ENCODE results near the gene TOLLIP. TPM values are rescaled to one million over a fixed set of nuclear protein-coding genes. Genes with fewer than 3 reads are reported as not detected.

TOLLIP gene
- total and polyA plus RNA-seq, 9 of the 15 experiments (the other 6 are each of a cell fraction or from before 2014, with no cell fraction given): 0.23 to 22.8 (median 7.1) TPM

DNA sequence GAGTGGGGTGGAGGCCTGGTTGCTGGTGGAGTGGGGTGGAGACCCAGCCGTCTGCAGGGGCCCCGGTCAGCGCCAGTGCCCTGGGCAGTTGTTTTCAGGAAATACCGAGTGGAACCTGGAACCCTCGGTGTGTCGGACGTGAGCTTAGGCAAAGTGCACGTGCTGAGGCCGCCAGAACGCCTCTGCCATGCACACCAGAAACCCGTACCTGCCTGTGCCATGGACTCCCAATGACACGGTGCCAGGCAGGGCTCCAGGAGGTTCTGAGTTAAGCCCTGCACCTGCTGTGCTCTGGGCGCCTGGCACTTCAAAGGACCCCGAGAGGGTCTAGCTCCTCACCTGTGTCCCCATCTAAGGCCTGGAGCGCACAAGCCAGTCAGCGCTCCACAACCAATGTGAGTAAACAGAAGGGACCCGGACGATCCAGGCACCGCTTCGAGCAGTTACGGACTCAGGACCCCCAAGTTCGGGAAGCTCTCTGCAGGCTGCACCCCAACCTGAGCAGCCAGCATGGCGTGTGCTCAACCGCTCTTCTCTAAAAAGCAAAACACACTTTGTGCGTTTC, 12.3 kb downstream of the TOLLIP start:
- in situ Hi-C loops (cut with MboI) (no loop called here), intact Hi-C loops (cut with micrococcal nuclease) (no loop called here)
- Histone ChIP-seq H4K20me1 (replicated peaks; ENCODE audit: control insufficient read depth, insufficient read depth, low read length) (peaks cover 3% of the 10 kb centered on the region), H3K4me1 (replicated peaks in 1 of 2; ENCODE audit: control insufficient read depth in 2 of 2, insufficient read depth in 2 of 2, low read length in 2 of 2) (peaks cover 0 to 27% of the 10 kb centered on the region in 2 experiments; a peak in 3 of 5 replicates), H3K9me3 (replicated peaks; ENCODE audit: control insufficient read depth, insufficient read depth, low read depth, low read length) (no peaks in the 10 kb centered on the region), H2AFZ (ENCODE audit: low read depth, low read length) (no peak overlapping the region), H3K4me2 (ENCODE audit: insufficient read depth, low read length) (no peak overlapping the region), H3K36me3 (ENCODE audit: control insufficient read depth, insufficient read depth, low read length) (peaks cover 15% of the 10 kb centered on the region; the same call in 2 of the 3 replicates), H3K4me3 (no peak overlapping the region), H3K27me3 (ENCODE audit: control insufficient read depth in 2 of 2, insufficient read depth in 2 of 2, low read length in 2 of 2) (no peaks in the 10 kb centered on the region), H3K79me2 (ENCODE audit: control insufficient read depth, insufficient read depth, low read length) (peaks cover 26% of the 10 kb centered on the region), H3K9ac (ENCODE audit: insufficient read depth in 1 of 2, low read depth in 2 of 2, low read length in 2 of 2) (no peak overlapping the region), H3K9me1 (ENCODE audit: control insufficient read depth, insufficient read depth, low read length) (no peaks in the 10 kb centered on the region), H3K27ac (ENCODE audit: extremely low read depth, low read depth, low read length) (no peak overlapping the region)
- FAIRE-seq (no peak), ATAC-seq (no peak), DNase-seq (ENCODE audit: extremely low read depth in 1 of 4, low spot score in 3 of 4) (no peak)
- BruUV-seq (replicated peaks): no TSS peak
- ChIA-PET POLR2A (no interaction called here), CTCF (ENCODE audit: low intra/inter-chr PET ratio) (no interaction called here)
- 97% methylated on average over 17 of the region's 25 CpGs for WGBS (ENCODE audit: insufficient coverage, low coverage, missing lambda C conversion rate)
- no peak for TF ChIP-seq ZNF589 (CRISPR knock-in tag; IDR thresholded peaks at IDR 0.05; ENCODE audit: low read depth)
- 0 out of 2 replicates have a peak, but pooled peaks have one; percentile 6 for TF ChIP-seq RBFOX2 (IDR thresholded peaks at IDR 0.05; ENCODE audit: low read depth, low read length)

DNA sequence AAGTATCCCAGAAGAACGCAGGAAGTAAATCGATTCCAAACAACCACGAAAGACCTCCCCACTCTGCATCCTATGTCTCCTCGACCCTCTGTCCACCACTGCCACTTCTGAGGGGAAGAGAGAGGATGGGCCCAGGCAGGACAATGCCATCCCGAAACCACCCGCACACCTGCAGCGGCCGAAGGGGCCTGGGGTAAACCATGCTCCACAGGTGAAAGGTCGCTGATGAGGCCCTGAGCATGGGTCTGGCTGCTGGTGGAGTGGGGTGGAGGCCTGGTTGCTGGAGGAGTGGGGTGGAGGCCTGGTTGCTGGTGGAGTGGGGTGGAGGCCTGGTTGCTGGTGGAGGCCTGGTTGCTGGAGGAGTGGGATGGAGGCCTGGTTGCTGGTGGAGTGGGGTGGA, 13.1 kb downstream of the TOLLIP start:
- H3K4me1 ChIP-seq (replicated peaks in 1 of 2; ENCODE audit: control insufficient read depth in 2 of 2, insufficient read depth in 2 of 2, low read length in 2 of 2): peaks cover 0 to 21% of the 10 kb centered on the region in 2 experiments; a peak in 3 of 5 replicates
- H3K27ac ChIP-seq (ENCODE audit: extremely low read depth, low read depth, low read length): no peak overlapping the region
- H3K4me2 ChIP-seq (ENCODE audit: insufficient read depth, low read length): no peak overlapping the region
- H3K27me3 ChIP-seq (ENCODE audit: control insufficient read depth in 2 of 2, insufficient read depth in 2 of 2, low read length in 2 of 2): no peaks in the 10 kb centered on the region
- in situ Hi-C loops (cut with MboI) (no loop called here), intact Hi-C loops (cut with micrococcal nuclease) (no loop called here)
- H3K9ac ChIP-seq (ENCODE audit: insufficient read depth in 1 of 2, low read depth in 2 of 2, low read length in 2 of 2): no peak overlapping the region
- no peaks in the 10 kb centered on the region for H3K9me3 ChIP-seq (replicated peaks; ENCODE audit: control insufficient read depth, insufficient read depth, low read depth, low read length)
- WGBS (ENCODE audit: insufficient coverage, low coverage, missing lambda C conversion rate): 89% methylated on average over 4 of the region's 9 CpGs
- DNase-seq (ENCODE audit: extremely low read depth in 1 of 4, low spot score in 3 of 4) (no peak), ATAC-seq (no peak), FAIRE-seq (no peak)
- no peak overlapping the region for H3K4me3 ChIP-seq
- H3K79me2 ChIP-seq (ENCODE audit: control insufficient read depth, insufficient read depth, low read length): peaks cover 24% of the 10 kb centered on the region
- H4K20me1 ChIP-seq (replicated peaks; ENCODE audit: control insufficient read depth, insufficient read depth, low read length): no peaks in the 10 kb centered on the region; the same call in 1 of the 2 replicates
- CTCF ChIA-PET (ENCODE audit: low intra/inter-chr PET ratio): no interaction called here
- POLR2A ChIA-PET: no interaction called here
- H3K36me3 ChIP-seq (ENCODE audit: control insufficient read depth, insufficient read depth, low read length): peaks cover 15% of the 10 kb centered on the region; the same call in 2 of the 3 replicates
- H3K9me1 ChIP-seq (ENCODE audit: control insufficient read depth, insufficient read depth, low read length): no peaks in the 10 kb centered on the region
- H2AFZ ChIP-seq (ENCODE audit: low read depth, low read length): no peak overlapping the region
- no TSS peak for BruUV-seq (replicated peaks)
- TF ChIP-seq, protein P1, sequence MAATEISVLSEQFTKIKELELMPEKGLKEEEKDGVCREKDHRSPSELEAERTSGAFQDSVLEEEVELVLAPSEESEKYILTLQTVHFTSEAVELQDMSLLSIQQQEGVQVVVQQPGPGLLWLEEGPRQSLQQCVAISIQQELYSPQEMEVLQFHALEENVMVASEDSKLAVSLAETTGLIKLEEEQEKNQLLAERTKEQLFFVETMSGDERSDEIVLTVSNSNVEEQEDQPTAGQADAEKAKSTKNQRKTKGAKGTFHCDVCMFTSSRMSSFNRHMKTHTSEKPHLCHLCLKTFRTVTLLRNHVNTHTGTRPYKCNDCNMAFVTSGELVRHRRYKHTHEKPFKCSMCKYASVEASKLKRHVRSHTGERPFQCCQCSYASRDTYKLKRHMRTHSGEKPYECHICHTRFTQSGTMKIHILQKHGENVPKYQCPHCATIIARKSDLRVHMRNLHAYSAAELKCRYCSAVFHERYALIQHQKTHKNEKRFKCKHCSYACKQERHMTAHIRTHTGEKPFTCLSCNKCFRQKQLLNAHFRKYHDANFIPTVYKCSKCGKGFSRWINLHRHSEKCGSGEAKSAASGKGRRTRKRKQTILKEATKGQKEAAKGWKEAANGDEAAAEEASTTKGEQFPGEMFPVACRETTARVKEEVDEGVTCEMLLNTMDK (IDR thresholded peaks at IDR 0.05; ENCODE audit: borderline replicate concordance, insufficient read depth, low read depth, low read length, poor library complexity, severe bottlenecking): no peak
- TF ChIP-seq TAF1 (IDR thresholded peaks at IDR 0.05; ENCODE audit: control insufficient read depth, extremely low read depth, insufficient read depth, low read length, severe bottlenecking) (no peak), ILK (tag; IDR thresholded peaks at IDR 0.05; ENCODE audit: borderline replicate concordance, low read depth) (no peak), EWSR1 (IDR thresholded peaks at IDR 0.05; ENCODE audit: borderline replicate concordance, low read depth, partially characterized antibody) (no peak), JUNB (CRISPR knock-in tag; conservative IDR thresholded peaks at IDR 0.05) (no peak)
- TF ChIP-seq, protein P2, sequence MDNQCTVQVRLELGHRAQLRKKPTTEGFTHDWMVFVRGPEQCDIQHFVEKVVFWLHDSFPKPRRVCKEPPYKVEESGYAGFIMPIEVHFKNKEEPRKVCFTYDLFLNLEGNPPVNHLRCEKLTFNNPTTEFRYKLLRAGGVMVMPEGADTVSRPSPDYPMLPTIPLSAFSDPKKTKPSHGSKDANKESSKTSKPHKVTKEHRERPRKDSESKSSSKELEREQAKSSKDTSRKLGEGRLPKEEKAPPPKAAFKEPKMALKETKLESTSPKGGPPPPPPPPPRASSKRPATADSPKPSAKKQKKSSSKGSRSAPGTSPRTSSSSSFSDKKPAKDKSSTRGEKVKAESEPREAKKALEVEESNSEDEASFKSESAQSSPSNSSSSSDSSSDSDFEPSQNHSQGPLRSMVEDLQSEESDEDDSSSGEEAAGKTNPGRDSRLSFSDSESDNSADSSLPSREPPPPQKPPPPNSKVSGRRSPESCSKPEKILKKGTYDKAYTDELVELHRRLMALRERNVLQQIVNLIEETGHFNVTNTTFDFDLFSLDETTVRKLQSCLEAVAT (IDR thresholded peaks at IDR 0.05): no peak
- TF ChIP-seq, protein P3, sequence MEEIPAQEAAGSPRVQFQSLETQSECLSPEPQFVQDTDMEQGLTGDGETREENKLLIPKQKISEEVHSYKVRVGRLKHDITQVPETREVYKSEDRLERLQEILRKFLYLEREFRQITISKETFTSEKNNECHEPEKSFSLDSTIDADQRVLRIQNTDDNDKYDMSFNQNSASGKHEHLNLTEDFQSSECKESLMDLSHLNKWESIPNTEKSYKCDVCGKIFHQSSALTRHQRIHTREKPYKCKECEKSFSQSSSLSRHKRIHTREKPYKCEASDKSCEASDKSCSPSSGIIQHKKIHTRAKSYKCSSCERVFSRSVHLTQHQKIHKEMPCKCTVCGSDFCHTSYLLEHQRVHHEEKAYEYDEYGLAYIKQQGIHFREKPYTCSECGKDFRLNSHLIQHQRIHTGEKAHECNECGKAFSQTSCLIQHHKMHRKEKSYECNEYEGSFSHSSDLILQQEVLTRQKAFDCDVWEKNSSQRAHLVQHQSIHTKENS (CRISPR knock-in tag; IDR thresholded peaks at IDR 0.05): no peak

Data from K562 (cell line).